Central memory CD8-positive, alpha-beta T cell (primary cell): ENCODE measurements around the gene ZCCHC2.

Experiments used
- ATAC-seq: fragments of 150-1000 bp; cut with Tn5 transposase; replicated peaks from 2 replicates; pipeline ENCODE4 v1.10.0; 2022; ENCODE audit warnings: mild to moderate bottlenecking, moderate FRiP score, moderate number of reproducible peaks; ENCODE audit not compliant: poor library complexity, severe bottlenecking; ENCODE audit errors: extremely low read depth
- DNase-seq, 2 donors: peaks; one replicate each; pipeline ENCODE4 v3.0.0; 2021; ENCODE audit warnings: low spot score in 2 of 2
- H3K27ac Mint-ChIP-seq: one replicate; pipeline ENCODE4 v1.8.0; 2022; ENCODE audit warnings: low read depth, mild to moderate bottlenecking, moderate library complexity, mixed read lengths
- H3K27me3 Mint-ChIP-seq: one replicate; pipeline ENCODE4 v1.8.0; 2022; ENCODE audit warnings: mixed read lengths
- H3K36me3 Mint-ChIP-seq: one replicate; pipeline ENCODE4 v1.8.0; 2022; ENCODE audit warnings: mild to moderate bottlenecking, moderate library complexity, mixed read lengths; ENCODE audit not compliant: insufficient read depth
- H3K4me1 Mint-ChIP-seq: one replicate; pipeline ENCODE4 v1.8.0; 2022; ENCODE audit warnings: mixed read lengths
- H3K4me3 Mint-ChIP-seq: one replicate; pipeline ENCODE4 v1.8.0; 2022; ENCODE audit warnings: mild to moderate bottlenecking, moderate library complexity, mixed read lengths
- H3K9me3 Mint-ChIP-seq: one replicate; pipeline ENCODE4 v1.8.0; 2022; ENCODE audit warnings: mixed read lengths

Gene ZCCHC2

DNA sequence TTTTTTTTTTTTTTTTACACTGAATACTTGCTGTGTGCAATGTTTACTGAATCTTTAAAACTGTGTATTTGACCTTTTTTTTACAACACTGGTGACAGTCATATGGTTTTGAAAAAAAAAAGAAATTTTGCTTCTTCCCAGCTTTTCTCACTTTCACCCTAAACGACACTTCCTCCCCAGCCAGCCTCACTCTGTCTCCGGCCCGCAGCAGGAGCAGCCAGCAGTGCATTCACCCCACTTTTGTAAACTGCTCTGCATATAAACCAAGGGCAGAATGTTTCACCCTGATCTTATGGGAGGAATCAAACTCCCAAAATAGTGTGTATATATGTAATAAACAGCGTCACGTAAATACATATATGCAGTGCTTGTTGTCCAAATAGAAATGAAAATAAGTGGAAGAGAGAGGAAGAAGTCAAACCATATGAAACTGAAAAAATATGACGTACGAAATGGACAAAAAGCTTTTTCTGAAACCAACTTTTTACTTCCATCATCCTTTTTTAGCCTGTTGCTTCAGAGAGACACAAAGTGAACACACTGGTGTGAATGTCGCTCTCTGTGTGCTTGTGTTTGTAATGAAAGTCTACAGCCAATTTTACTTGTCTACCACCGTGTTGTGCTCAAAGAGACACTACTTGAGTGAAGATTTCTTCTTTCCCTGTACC, 54.2 kb downstream of the ZCCHC2 start:
- H3K4me1 Mint-ChIP-seq: peaks cover 15% of the 10 kb centered on the region
- H3K9me3 Mint-ChIP-seq: no peaks in the 10 kb centered on the region
- H3K36me3 Mint-ChIP-seq: peaks cover 48% of the 10 kb centered on the region
- DNase-seq (no peak), ATAC-seq (no peak)
- no peak overlapping the region for H3K4me3 Mint-ChIP-seq
- no peak overlapping the region for H3K27ac Mint-ChIP-seq
- no peaks in the 10 kb centered on the region for H3K27me3 Mint-ChIP-seq

DNA sequence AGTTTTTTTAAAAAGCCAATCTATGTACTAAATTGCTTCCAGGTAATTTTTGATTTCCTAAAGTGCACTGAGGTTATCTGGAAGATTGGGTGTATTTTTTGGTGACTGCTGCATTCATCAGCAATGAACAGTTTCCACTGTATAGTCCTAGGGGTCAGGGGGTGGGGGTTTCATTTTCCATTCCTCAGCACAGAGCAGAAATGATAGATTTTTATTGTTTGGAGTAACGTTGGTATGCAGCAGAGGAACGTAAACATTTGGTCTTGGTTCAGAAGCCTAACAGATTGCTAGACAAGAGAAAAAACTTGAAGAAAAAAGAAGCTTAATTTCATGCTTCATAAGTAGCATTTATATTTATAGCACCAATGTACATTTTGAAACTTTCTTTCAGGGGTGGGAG, 54.9 kb downstream of the ZCCHC2 start:
- Mint-ChIP-seq H3K9me3 (no peaks in the 10 kb centered on the region), H3K27ac (no peak overlapping the region), H3K4me3 (no peak overlapping the region), H3K36me3 (peaks cover 41% of the 10 kb centered on the region), H3K4me1 (peaks cover 15% of the 10 kb centered on the region), H3K27me3 (no peaks in the 10 kb centered on the region)
- no peak for DNase-seq
- ATAC-seq: no peak

DNA sequence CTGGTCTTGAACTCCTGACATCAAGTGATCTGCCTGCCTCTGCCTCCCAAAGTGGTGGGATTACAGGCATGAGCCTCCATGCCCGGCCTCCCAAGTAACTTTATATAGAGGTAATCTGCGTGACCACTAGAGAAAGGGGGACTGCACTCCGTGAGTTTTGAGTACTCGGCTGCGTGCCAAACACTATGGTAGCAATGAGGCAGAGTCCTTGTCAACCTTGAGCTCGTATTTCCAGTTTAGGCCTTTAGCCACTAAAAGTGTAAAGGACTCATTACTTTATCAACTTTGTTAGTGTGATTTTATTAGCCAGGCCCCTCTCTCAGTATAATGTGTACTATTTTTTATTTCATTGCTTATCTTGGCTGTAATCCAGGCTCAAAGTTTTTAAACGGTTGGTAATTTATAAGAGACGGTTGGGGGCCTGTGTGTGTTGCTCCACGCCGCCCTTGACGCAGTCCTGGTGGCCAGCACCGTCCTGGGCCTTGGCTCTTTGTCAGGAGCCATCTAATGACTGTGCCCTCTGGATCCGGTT, 56.2 kb downstream of the ZCCHC2 start:
- H3K36me3 Mint-ChIP-seq: peaks cover 34% of the 10 kb centered on the region
- no peaks in the 10 kb centered on the region for H3K27me3 Mint-ChIP-seq
- H3K9me3 Mint-ChIP-seq: no peaks in the 10 kb centered on the region
- DNase-seq (no peak), ATAC-seq (no peak)
- no peak overlapping the region for H3K4me3 Mint-ChIP-seq
- H3K27ac Mint-ChIP-seq: no peak overlapping the region
- H3K4me1 Mint-ChIP-seq: peaks cover 19% of the 10 kb centered on the region

DNA sequence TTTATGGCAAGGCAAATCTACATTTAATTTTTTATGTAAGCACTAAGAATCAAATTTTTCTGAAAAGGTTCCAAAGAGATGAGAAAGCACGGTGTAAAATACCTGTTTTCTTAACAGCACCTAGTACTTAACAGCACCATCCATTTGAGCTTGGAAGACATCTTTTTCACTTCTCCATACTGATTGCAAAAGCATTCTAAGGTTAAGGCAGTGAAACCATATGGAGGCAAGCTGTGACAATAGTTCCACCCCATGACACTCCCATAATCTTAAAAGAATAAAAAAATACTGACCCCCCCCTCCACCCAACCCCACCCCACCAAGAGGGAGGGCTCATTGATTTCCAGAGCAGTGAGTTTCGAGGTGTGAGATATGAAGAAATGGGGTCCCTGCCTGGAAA, 60.6 kb downstream of the ZCCHC2 start:
- DNase-seq (no peak), ATAC-seq (no peak)
- H3K36me3 Mint-ChIP-seq: peaks cover 13% of the 10 kb centered on the region
- H3K9me3 Mint-ChIP-seq: no peaks in the 10 kb centered on the region
- H3K27ac Mint-ChIP-seq: peak overlapping the region; percentile 51
- peaks cover 21% of the 10 kb centered on the region for H3K4me1 Mint-ChIP-seq
- no peak overlapping the region for H3K4me3 Mint-ChIP-seq
- H3K27me3 Mint-ChIP-seq: no peaks in the 10 kb centered on the region

DNA sequence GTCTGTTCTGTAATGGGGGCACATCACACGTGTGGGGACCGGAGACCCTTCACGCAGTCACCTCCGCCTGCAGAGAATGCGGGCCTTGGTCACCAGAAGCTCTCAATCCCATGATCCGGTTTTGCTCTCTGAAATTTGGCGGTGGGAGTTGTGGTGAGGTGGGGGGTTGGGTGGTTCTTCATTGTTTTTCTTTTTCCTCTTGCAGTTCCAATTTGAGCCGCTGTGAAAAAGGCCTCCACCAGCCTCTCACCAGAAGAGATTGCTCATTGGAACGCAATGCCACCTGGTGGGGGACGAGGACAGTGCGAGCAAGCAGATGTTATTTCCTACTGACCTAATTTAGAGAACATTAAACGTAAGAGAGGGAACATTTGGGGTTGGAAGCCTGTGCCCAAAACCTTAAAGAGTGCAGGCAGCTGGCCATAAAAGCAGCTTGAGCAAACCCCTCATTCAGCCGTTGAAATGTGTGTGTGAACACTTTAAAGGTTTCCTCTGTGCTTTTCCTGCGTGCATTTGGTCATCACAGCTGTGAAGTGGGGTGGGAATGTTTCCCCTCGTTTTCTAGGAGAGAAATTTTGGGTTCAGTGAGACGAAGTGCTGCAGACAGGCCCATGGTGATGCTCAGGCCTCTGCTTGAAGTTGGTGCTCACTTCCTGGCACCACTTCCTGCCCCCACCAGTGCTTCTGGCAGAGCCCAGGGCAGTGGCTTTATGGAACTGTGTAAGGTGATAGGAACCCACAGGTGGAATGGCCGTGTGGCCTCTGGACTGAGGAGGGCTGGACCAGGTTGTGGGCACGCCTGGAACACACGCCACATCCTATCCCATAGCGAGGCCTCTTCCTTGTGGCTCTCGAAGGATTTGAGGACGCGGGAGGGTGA, 61.7 kb downstream of the ZCCHC2 start:
- ATAC-seq: peak; percentile 90
- peaks cover 7% of the 10 kb centered on the region for H3K36me3 Mint-ChIP-seq

DNA sequence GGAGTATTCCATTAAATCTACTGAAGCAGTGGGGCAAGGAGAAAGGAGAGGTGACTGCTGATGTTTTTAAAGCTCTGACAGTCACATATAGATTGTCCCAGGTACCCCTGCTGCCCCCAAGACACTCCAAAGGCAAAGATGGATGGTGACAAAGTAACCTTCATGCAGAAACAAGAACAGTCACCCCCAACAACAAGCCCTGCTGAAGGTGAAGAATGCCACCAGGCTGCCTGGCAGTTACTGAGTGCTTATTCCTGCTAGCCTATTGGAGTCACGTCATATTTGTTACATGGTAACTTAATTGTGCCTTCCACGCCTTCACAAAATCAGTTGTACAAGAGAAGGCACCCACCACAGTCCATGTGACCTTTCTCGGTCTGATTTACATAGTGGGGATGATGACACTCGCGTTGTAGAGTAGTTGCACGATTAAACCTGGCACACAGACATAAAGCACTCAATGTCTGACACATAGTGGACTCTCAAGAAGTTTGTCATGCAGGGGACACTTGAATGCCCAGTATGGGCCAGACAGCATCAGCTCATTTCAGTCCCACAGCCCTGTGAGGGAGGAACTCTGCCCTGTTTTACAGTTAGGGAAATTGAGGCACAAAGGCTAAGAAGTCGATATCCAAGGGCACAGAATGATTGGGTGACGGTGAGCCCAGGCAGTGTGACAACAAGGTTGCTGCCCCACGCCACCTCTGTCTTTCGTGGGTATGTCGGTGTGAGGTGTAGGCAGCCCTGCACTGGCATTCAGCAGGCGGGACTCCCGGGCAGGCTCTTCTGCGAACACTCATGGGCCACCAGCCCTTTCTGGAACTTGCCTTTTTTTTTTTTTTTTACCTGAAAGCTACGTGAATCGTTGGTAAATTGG, 62.7 kb downstream of the ZCCHC2 start:
- DNase-seq: no peak
- ATAC-seq: no peak
- H3K4me3 Mint-ChIP-seq: peak overlapping the region; percentile 63
- H3K9me3 Mint-ChIP-seq: no peaks in the 10 kb centered on the region
- no peak overlapping the region for H3K27ac Mint-ChIP-seq
- no peaks in the 10 kb centered on the region for H3K27me3 Mint-ChIP-seq
- no peaks in the 10 kb centered on the region for H3K36me3 Mint-ChIP-seq
- H3K4me1 Mint-ChIP-seq: peaks cover 21% of the 10 kb centered on the region

More for the DNA sequence above, 61.7 kb downstream of the ZCCHC2 start:
- Mint-ChIP-seq H3K27me3 (no peaks in the 10 kb centered on the region), H3K9me3 (no peaks in the 10 kb centered on the region), H3K4me1 (peaks cover 21% of the 10 kb centered on the region), H3K4me3 (peak overlapping the region; percentile 25), H3K27ac (peak overlapping the region; percentile 36)
- DNase-seq: peak; percentile 73

DNA sequence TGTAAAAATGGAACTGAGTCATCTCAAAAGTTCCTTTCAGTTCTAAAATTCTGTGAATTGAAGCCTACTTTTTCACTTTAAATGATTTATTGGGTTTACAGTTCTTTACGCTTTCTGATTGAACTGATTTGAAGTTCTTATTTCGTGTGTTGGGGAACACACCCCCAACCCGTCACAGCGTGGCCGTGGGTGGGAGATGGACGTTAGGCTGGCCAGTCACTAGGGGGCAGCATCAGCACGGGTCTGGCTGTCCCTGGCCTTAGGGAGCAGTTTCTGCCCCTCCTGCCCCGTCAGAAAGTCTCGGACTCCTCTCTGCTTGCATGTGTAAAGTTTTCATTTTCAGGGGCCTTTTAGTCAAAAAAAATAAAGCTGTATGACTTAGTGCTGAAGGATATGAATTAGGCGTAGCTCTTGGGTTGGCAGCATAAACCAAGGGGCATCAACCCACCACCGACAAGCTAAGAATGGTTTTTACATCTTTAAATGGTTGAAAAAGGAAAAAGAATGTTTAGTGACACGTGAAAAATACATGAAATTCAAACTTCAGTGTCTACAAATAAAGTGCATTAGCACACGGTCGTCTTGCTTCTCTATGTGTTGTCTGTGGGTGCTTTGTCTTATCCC, 63.4 kb downstream of the ZCCHC2 start:
- Mint-ChIP-seq H3K4me3 (peak overlapping the region; percentile 63), H3K36me3 (no peaks in the 10 kb centered on the region), H3K27ac (no peak overlapping the region), H3K9me3 (no peaks in the 10 kb centered on the region), H3K4me1 (peaks cover 21% of the 10 kb centered on the region), H3K27me3 (no peaks in the 10 kb centered on the region)
- ATAC-seq (no peak), DNase-seq (peak in 1 of 2 donors; percentile 30)

DNA sequence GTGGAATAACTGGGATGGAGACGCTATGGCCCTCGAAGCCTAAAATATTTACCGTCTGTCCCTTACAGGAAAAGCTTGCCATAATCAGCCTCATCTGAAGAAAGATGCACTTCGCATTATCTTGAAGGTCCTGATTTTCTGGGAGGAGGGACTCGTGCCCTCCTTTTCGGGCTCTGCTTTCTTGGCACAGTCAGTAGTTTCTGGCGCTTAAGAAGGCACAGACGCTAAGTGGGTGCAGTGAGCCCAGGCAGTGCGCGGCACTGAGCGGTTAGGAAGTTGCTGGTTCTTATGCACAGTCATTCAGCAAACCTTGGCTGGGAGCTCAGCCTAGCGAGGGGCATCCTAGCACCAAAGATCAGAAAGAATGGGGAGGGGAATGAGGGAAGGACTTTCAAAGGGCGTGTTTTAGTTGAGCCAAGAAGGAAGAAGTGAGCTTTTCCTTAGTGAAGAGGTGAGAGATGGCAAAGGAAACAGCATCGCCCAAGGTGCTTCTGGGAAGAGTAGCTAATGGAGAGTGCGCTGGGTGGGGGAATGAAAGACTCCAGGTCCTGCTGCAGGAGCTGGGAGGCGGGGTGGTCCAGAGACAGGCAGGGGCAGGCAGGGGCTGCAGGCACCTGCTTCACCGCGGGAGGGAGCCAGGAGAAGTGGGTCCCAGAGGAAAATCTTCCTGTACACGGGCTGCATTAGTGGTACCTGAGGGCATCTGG, 64.1 kb downstream of the ZCCHC2 start:
- Mint-ChIP-seq H3K27ac (no peak overlapping the region), H3K9me3 (no peaks in the 10 kb centered on the region), H3K4me3 (no peak overlapping the region), H3K36me3 (no peaks in the 10 kb centered on the region), H3K27me3 (no peaks in the 10 kb centered on the region), H3K4me1 (peaks cover 21% of the 10 kb centered on the region)
- no peak for ATAC-seq
- no peak for DNase-seq

DNA sequence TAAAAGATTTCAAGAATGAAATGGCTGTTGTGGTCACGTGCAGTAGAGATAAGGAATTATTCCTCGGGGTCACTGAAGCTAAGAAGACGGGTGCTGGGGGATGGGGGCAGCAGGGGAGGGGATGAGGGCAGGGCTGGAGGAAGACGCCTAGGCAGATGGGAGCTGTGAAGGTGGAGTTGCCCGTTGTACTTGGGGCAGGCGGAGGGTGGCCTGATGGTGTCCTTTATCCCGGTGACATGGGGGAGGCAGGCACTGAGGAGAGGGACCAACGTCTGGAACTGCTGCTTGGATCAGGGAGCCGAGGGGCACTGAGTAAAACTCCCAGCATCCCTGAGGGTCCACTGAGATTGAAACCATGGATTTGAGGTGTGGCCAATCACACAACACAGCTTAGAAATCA, 64.9 kb downstream of the ZCCHC2 start:
- Mint-ChIP-seq H3K27ac (no peak overlapping the region), H3K4me1 (peaks cover 21% of the 10 kb centered on the region), H3K9me3 (no peaks in the 10 kb centered on the region), H3K36me3 (no peaks in the 10 kb centered on the region), H3K4me3 (no peak overlapping the region), H3K27me3 (no peaks in the 10 kb centered on the region)
- ATAC-seq: no peak
- DNase-seq: no peak

DNA sequence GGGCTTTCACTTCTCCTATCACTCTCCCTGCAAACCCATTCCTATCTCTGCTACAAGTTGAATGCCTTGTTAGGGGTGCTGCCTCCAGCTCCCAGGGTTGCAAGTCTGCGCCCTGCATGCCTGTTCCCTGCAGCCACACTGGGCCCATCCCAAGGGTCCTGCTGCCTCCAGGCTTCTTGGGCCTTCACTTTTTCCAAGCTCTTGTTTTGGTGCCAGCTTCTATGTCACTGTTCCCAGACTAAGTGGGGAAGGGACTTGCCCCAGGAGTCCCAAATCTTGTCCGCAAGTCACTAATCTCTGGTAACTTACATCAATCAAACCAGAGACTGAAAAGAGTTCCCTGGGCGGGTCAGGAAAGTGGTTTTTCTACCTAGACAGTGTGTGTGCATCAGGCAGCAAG, 65.4 kb downstream of the ZCCHC2 start:
- H3K36me3 Mint-ChIP-seq: no peaks in the 10 kb centered on the region
- DNase-seq (no peak), ATAC-seq (no peak)
- H3K4me3 Mint-ChIP-seq: no peak overlapping the region
- H3K4me1 Mint-ChIP-seq: peaks cover 21% of the 10 kb centered on the region
- no peaks in the 10 kb centered on the region for H3K9me3 Mint-ChIP-seq
- H3K27ac Mint-ChIP-seq: no peak overlapping the region
- H3K27me3 Mint-ChIP-seq: no peaks in the 10 kb centered on the region

DNA sequence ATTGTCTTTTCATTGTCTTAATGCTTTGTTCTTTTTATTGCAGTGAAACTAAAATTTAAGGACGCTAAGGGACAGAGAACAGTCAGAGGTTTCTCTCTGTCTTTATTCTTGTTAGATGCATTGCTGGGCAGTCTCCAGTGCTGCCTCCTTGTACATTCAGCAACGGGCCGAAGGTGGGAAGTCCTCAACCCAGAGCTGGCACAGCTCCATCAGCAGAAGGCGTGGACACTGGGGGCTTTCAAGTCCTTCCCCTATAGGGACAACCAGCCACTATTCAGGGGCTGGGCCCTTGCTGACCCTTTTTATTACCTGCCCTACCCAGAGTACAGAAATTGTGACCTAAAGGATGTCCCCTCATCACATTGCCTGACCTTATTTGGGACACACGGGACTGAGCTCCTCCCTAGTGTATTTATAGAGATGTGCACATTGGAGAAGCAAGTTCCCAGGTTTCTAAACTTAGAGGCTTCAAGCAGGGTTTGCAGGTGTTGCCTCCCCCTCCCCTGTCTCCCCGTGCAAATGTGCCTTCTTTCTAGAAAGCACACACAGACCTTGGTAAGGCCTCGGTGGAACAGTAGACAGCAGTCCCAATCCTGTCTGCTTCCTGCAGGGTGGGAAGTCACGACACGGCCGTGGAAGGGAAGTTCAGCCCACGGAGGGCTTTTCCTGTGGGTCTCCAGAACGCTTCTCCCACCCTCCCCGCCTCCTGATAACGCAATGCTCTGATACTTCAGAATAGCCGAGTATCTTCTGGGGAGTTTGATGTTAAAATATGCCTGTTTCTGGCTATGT, 68.2 kb downstream of the ZCCHC2 start:
- DNase-seq (no peak), ATAC-seq (no peak)
- Mint-ChIP-seq H3K4me1 (peaks cover 4% of the 10 kb centered on the region), H3K4me3 (no peak overlapping the region), H3K27ac (no peak overlapping the region), H3K9me3 (no peaks in the 10 kb centered on the region), H3K27me3 (no peaks in the 10 kb centered on the region), H3K36me3 (no peaks in the 10 kb centered on the region)
